C4-2B (cell line): ENCODE data around the gene NCOA1.

Source experiments
- ZFX ChIP-seq: fragments of 450-650 bp; IDR thresholded peaks from 2 replicates; pipeline ENCODE4 v1.6.1; 2017
- TF ChIP-seq, protein P1 (sequence below): fragments of 450-650 bp; conservative IDR thresholded peaks from 2 replicates; pipeline ENCODE4 v1.5.1; 2017; ENCODE audit warnings: mild to moderate bottlenecking

DNA sequence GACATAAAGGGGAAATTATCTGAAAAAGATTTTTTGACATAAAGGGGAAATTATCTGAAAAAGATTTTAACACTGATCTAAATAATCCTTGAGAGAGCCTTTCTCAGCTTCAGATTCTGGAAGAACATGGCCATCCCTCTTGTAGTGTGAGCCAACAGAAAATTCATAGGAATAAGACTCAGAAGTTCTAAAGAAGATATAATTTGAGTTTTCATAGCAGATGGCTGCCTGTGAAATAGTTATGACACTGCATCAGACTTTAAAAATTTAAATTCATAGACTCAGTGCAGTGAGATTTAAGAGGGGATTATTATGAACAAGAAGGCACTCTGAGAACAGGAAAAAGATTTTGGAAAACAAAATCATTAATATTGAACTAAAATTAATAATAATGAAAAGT is 50.6 kb downstream of the NCOA1 start:
- TF ChIP-seq, protein P1, sequence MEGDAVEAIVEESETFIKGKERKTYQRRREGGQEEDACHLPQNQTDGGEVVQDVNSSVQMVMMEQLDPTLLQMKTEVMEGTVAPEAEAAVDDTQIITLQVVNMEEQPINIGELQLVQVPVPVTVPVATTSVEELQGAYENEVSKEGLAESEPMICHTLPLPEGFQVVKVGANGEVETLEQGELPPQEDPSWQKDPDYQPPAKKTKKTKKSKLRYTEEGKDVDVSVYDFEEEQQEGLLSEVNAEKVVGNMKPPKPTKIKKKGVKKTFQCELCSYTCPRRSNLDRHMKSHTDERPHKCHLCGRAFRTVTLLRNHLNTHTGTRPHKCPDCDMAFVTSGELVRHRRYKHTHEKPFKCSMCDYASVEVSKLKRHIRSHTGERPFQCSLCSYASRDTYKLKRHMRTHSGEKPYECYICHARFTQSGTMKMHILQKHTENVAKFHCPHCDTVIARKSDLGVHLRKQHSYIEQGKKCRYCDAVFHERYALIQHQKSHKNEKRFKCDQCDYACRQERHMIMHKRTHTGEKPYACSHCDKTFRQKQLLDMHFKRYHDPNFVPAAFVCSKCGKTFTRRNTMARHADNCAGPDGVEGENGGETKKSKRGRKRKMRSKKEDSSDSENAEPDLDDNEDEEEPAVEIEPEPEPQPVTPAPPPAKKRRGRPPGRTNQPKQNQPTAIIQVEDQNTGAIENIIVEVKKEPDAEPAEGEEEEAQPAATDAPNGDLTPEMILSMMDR, result no peak
- no peak for TF ChIP-seq ZFX
